Stimulated activated CD8-positive, alpha-beta memory T cell treated with anti-CD3 and anti-CD28 coated beads, Interleukin-12 subunit alpha, Interleukin-12 subunit beta, amount 100 ng/mL, for 4 hours (primary cell): ENCODE measurements around the gene DYNC2I2.

Experiments
- DNase-seq: peaks from one replicate; pipeline ENCODE4 v3.0.0-alpha.2; 2020; ENCODE audit warnings: low read depth

The DYNC2I2 gene

GRCh38 chr9:128636024-128636390 lies 20.6 kb downstream of the DYNC2I2 start:
- no peak for DNase-seq

- no peak for DNase-seq
These were observed 21.2 kb downstream of the DYNC2I2 start for GRCh38 chr9:128635266-128636023.

- no peak for DNase-seq
These were observed 21.9 kb downstream of the DYNC2I2 start for GRCh38 chr9:128634651-128635262.

GRCh38 chr9:128634111-128634510 lies 22.5 kb downstream of the DYNC2I2 start:
- DNase-seq: no peak

- DNase-seq: no peak
These were observed 23.0 kb downstream of the DYNC2I2 start for GRCh38 chr9:128633601-128634000.

- DNase-seq: no peak
These were observed 23.6 kb downstream of the DYNC2I2 start for GRCh38 chr9:128633057-128633456.

- no peak for DNase-seq
These were observed 24.2 kb downstream of the DYNC2I2 start for GRCh38 chr9:128632486-128632885.

GRCh38 chr9:128632066-128632465 lies 24.6 kb downstream of the DYNC2I2 start:
- DNase-seq: no peak

- DNase-seq: no peak
These were observed 25.0 kb downstream of the DYNC2I2 start for GRCh38 chr9:128631636-128632035.

GRCh38 chr9:128629852-128630545 lies 26.6 kb downstream of the DYNC2I2 start:
- DNase-seq: no peak

- no peak for DNase-seq
These were observed 27.5 kb downstream of the DYNC2I2 start for GRCh38 chr9:128629136-128629535.

GRCh38 chr9:128628471-128629048 lies 28.1 kb downstream of the DYNC2I2 start:
- DNase-seq: no peak

GRCh38 chr9:128627906-128628305 lies 28.7 kb downstream of the DYNC2I2 start:
- DNase-seq: no peak

GRCh38 chr9:128627127-128627715 lies 29.4 kb downstream of the DYNC2I2 start:
- no peak for DNase-seq

- DNase-seq: no peak
These were observed 30.5 kb downstream of the DYNC2I2 start for GRCh38 chr9:128626181-128626580.

GRCh38 chr9:128625391-128626146 lies 31.1 kb downstream of the DYNC2I2 start:
- DNase-seq: no peak

GRCh38 chr9:128624566-128624965 lies 32.1 kb downstream of the DYNC2I2 start:
- DNase-seq: no peak

- no peak for DNase-seq
These were observed 34.8 kb downstream of the DYNC2I2 start for GRCh38 chr9:128621730-128622455.

- DNase-seq: no peak
These were observed 36.9 kb downstream of the DYNC2I2 start for GRCh38 chr9:128619779-128620178.

GRCh38 chr9:128619127-128619526 lies 37.5 kb downstream of the DYNC2I2 start:
- DNase-seq: no peak

GRCh38 chr9:128617943-128618342 lies 38.7 kb downstream of the DYNC2I2 start:
- no peak for DNase-seq
